Mesenteric fat pad (tissue), 1 donor: ENCODE results near the gene SAXO2. TPM values are rescaled to one million over a fixed set of nuclear protein-coding genes. Genes with fewer than 3 reads are reported as not detected.

ENCODE experiments used
- DNase-seq: peaks from one replicate; pipeline ENCODE4 v3.0.0-alpha.2; 2020; ENCODE audit warnings: low spot score
- total RNA-seq: library from RNA; stranded (reverse); fragmentation: NEBNext Ultra II Directional; extraction: Animal tissue kit (Norgen Biotek cat#: 25700); gene quantifications from one replicate; pipeline ENCODE4 v1.2.1, GENCODE V29; 2021
- donor health status: DM: yes; HTN: yes; CAD: no.

The SAXO2 gene
- total RNA-seq, 1 donor from 2014 or later: 4.0 TPM

- DNase-seq: peak; percentile 64
Measured at GRCh38 chr15:82333603-82334553, 71.3 kb downstream of the SAXO2 start.

Other genes with a start within 250 kb of the SAXO2 start
- 1.0 TPM for gene MEX3B, start 216.8 kb upstream of the SAXO2 start, total RNA-seq
- gene EFL1, start 84 bp upstream of the SAXO2 start, total RNA-seq: 21.6 TPM
- 0.77 TPM for gene GOLGA6L10, start 86.7 kb downstream of the SAXO2 start, total RNA-seq
- 0.84 TPM for gene GOLGA6L9, start 167.0 kb downstream of the SAXO2 start, total RNA-seq